Measurements from ENCODE around the gene HIBADH. TPM values are rescaled to one million over a fixed set of nuclear protein-coding genes. Genes with fewer than 3 reads are reported as not detected.
"Not testable (repeated sequence)": the region's sequence is repeated elsewhere in the genome, so short reads cannot be mapped to it uniquely, and the experiment has no call there.

HIBADH gene
- total RNA-seq, 1 donor from 2014 or later = 41.9 TPM

- DNase-seq (ENCODE audit: low read depth, low spot score) = no peak
These were observed 59.9 kb downstream of the HIBADH start for GRCh38 chr7:27602766-27603165.

- DNase-seq (ENCODE audit: low read depth, low spot score) = no peak
These were observed 61.5 kb downstream of the HIBADH start for GRCh38 chr7:27601217-27601616.

- no peak for DNase-seq (ENCODE audit: low read depth, low spot score)
These were observed 62.4 kb downstream of the HIBADH start for GRCh38 chr7:27600247-27600646.

GRCh38 chr7:27595009-27595408 is 67.7 kb downstream of the HIBADH start:
- no peak for DNase-seq (ENCODE audit: low read depth, low spot score)

- no peak for DNase-seq (ENCODE audit: low read depth, low spot score)
These were observed 69.5 kb downstream of the HIBADH start for GRCh38 chr7:27593226-27593625.

- no peak for DNase-seq (ENCODE audit: low read depth, low spot score)
These were observed 72.3 kb downstream of the HIBADH start for GRCh38 chr7:27590416-27590815.

- DNase-seq (ENCODE audit: low read depth, low spot score) = no peak
These were observed 75.3 kb downstream of the HIBADH start for GRCh38 chr7:27587429-27587828.

GRCh38 chr7:27586825-27587224 is 75.9 kb downstream of the HIBADH start:
- DNase-seq (ENCODE audit: low read depth, low spot score) = no peak

- DNase-seq (ENCODE audit: low read depth, low spot score) = no peak
These were observed 76.8 kb downstream of the HIBADH start for GRCh38 chr7:27585781-27586447.

GRCh38 chr7:27581906-27582305 is 80.8 kb downstream of the HIBADH start:
- no peak for DNase-seq (ENCODE audit: low read depth, low spot score)

- DNase-seq (ENCODE audit: low read depth, low spot score) = no peak
These were observed 81.6 kb downstream of the HIBADH start for GRCh38 chr7:27581119-27581518.

GRCh38 chr7:27579565-27579964 is 83.1 kb downstream of the HIBADH start:
- no peak for DNase-seq (ENCODE audit: low read depth, low spot score)

- DNase-seq (ENCODE audit: low read depth, low spot score) = not testable (repeated sequence)
These were observed 84.5 kb downstream of the HIBADH start for GRCh38 chr7:27578169-27578568.

GRCh38 chr7:27576360-27576944 is 86.2 kb downstream of the HIBADH start:
- no peak for DNase-seq (ENCODE audit: low read depth, low spot score)

- peak; percentile 8 for DNase-seq (ENCODE audit: low read depth, low spot score)
These were observed 87.1 kb downstream of the HIBADH start for GRCh38 chr7:27575613-27576012.

- DNase-seq (ENCODE audit: low read depth, low spot score) = no peak
These were observed 93.6 kb downstream of the HIBADH start for GRCh38 chr7:27569106-27569505.

GRCh38 chr7:27567266-27567665 is 95.4 kb downstream of the HIBADH start:
- no peak for DNase-seq (ENCODE audit: low read depth, low spot score)

- DNase-seq (ENCODE audit: low read depth, low spot score) = no peak
These were observed 97.7 kb downstream of the HIBADH start for GRCh38 chr7:27564881-27565482.

- no peak for DNase-seq (ENCODE audit: low read depth, low spot score)
These were observed 101.9 kb downstream of the HIBADH start for GRCh38 chr7:27560706-27561235.

GRCh38 chr7:27555670-27556069 is 107.0 kb downstream of the HIBADH start:
- DNase-seq (ENCODE audit: low read depth, low spot score) = no peak

- no peak for DNase-seq (ENCODE audit: low read depth, low spot score)
These were observed 107.9 kb downstream of the HIBADH start for GRCh38 chr7:27554826-27555225.

GRCh38 chr7:27553273-27553672 is 109.4 kb downstream of the HIBADH start:
- no peak for DNase-seq (ENCODE audit: low read depth, low spot score)
